22Rv1 (cell line): ENCODE data around the gene BCL11A.

Experiments used
- CTCF ChIP-seq: fragments of 450-650 bp; IDR thresholded peaks from 2 replicates; pipeline ENCODE4 v1.5.1; 2017; ENCODE audit warnings: mild to moderate bottlenecking
- ZFX ChIP-seq: fragments of 450-650 bp; IDR thresholded peaks from 2 replicates; pipeline ENCODE4 v1.6.1; 2017; ENCODE audit warnings: antibody characterized with exemption, borderline replicate concordance

- TF ChIP-seq CTCF (no peak), ZFX (no peak)
Measured at GRCh38 chr2:60440079-60440766, 113.2 kb downstream of the BCL11A start.
